HG03139 (cell line): ENCODE data around the gene TMEM184B.
"Not testable (repeated sequence)": the region's sequence is repeated elsewhere in the genome, so short reads cannot be mapped to it uniquely, and the experiment has no call there.

Source experiments
- ATAC-seq: cut with Tn5 transposase; IDR thresholded peaks from one replicate; pipeline ENCODE4 v1.9.1; 2021; ENCODE audit not compliant: unreplicated experiment

TMEM184B gene

GRCh38 chr22:38249803-38250642 lies 22.8 kb downstream of the TMEM184B start:
- ATAC-seq, result no peak

GRCh38 chr22:38249301-38249700 lies 23.5 kb downstream of the TMEM184B start:
- no peak for ATAC-seq

GRCh38 chr22:38248280-38248679 lies 24.5 kb downstream of the TMEM184B start:
- no peak for ATAC-seq

GRCh38 chr22:38247713-38248112 lies 25.1 kb downstream of the TMEM184B start:
- no peak for ATAC-seq

GRCh38 chr22:38246692-38247091 lies 26.1 kb downstream of the TMEM184B start:
- ATAC-seq, result no peak

- no peak for ATAC-seq
Measured at GRCh38 chr22:38246046-38246658, 26.7 kb downstream of the TMEM184B start.

- no peak for ATAC-seq
Measured at GRCh38 chr22:38244106-38244505, 28.7 kb downstream of the TMEM184B start.

GRCh38 chr22:38243007-38243765 lies 29.6 kb downstream of the TMEM184B start:
- no peak for ATAC-seq

- no peak for ATAC-seq
Measured at GRCh38 chr22:38240734-38241252, 32.0 kb downstream of the TMEM184B start.

GRCh38 chr22:38239101-38239761 lies 33.6 kb downstream of the TMEM184B start:
- ATAC-seq, result no peak

GRCh38 chr22:38238519-38239071 lies 34.2 kb downstream of the TMEM184B start:
- no peak for ATAC-seq

- no peak for ATAC-seq
Measured at GRCh38 chr22:38236786-38237185, 36.0 kb downstream of the TMEM184B start.

- ATAC-seq, result no peak
Measured at GRCh38 chr22:38235240-38235850, 37.5 kb downstream of the TMEM184B start.

GRCh38 chr22:38233856-38234255 lies 39.0 kb downstream of the TMEM184B start:
- ATAC-seq, result not testable (repeated sequence)

GRCh38 chr22:38233427-38233826 lies 39.4 kb downstream of the TMEM184B start:
- no peak for ATAC-seq

GRCh38 chr22:38232196-38232595 lies 40.6 kb downstream of the TMEM184B start:
- no peak for ATAC-seq

- no peak for ATAC-seq
Measured at GRCh38 chr22:38230916-38231315, 41.9 kb downstream of the TMEM184B start.

- ATAC-seq, result no peak
Measured at GRCh38 chr22:38230108-38230825, 42.5 kb downstream of the TMEM184B start.

- ATAC-seq, result no peak
Measured at GRCh38 chr22:38228873-38229740, 43.7 kb downstream of the TMEM184B start.
